Pancreas (tissue), 10 donors: ENCODE results near the gene GPR150. TPM values are rescaled to one million over a fixed set of nuclear protein-coding genes. Genes with fewer than 3 reads are reported as not detected.
A peak's percentile ranks its signal among the peaks of the same experiment; 100 is the strongest.

Experiments used
- ATAC-seq, 4 donors: fragments of 200-7000 bp; cut with Tn5 transposase; one replicate each; pipeline versions ENCODE4 v1.8.0 to v1.9.1; 2020; ENCODE audit warnings: mild to moderate bottlenecking in 4 of 4, moderate library complexity in 4 of 4
- DNase-seq, 6 donors: peaks; one replicate each; pipeline ENCODE4 v3.0.0-alpha.2; 2020
- FAIRE-seq: peaks from 2 replicates; lab custom pipeline; 2012; peaks lifted over from hg19 to GRCh38; lab: Jason Lieb, UNC
- H3K27ac ChIP-seq, 4 donors: fragments of 200-600 bp; sonication (generic); 1 replicate in 3 of 4; 2 replicates in 1 of 4; pipeline versions ENCODE4 v1.5.0 to v1.8.0; 2020
- H3K27me3 ChIP-seq, 4 donors: fragments of 200-600 bp; one replicate each; pipeline ENCODE4 v1.8.0; 2021
- H3K36me3 ChIP-seq, 3 donors: fragments of 200-600 bp; sonication (generic) in 1 of 3; one replicate each; pipeline versions ENCODE4 v1.5.0 to v1.8.0; 2020 to 2021
- H3K4me1 ChIP-seq, 3 donors: fragments of 200-600 bp; one replicate each; pipeline ENCODE4 v1.8.0; 2021
- H3K4me3 ChIP-seq, 4 donors: fragments of 200-600 bp; sonication (generic) in 2 of 4; one replicate each; pipeline versions ENCODE4 v1.5.0 to v1.8.0; 2020 to 2021
- H3K9me3 ChIP-seq, 4 donors: fragments of 200-600 bp; one replicate each; pipeline ENCODE4 v1.8.0; 2021
- CTCF ChIP-seq, 4 donors: fragments of 200-600 bp; sonication (generic) in 3 of 4; IDR thresholded peaks; one replicate each; pipeline versions ENCODE4 v1.5.0 to v1.8.0; 2021; ENCODE audit warnings: antibody characterized with exemption in 4 of 4
- WGBS, 2 donors: extraction: QIAGEN DNeasy Blood & Tissue Kit; methylation state at CpG; one replicate each; pipeline ENCODE4 v1.1.7; 2013; 5-methylcytosine and 5-hydroxymethylcytosine counted together
- intact Hi-C, 3 donors: fragments of 100-400 bp; cut with DNase I; formaldehyde crosslinking; loops; one replicate each; pipeline versions ENCODE4 v1.11.1 to v1.14.2; 2022
- polyA plus RNA-seq, 2 donors: library from polyadenylated mRNA; stranded (reverse); fragments of 200-250 nt; gene quantifications; one replicate each; pipeline ENCODE4 v1.2.3, GENCODE V29; 2013
- total RNA-seq, 6 donors: library from RNA; stranded (reverse); fragmentation: NEBNext Ultra II Directional in 4 of 6; extraction: Animal tissue kit (Norgen Biotek cat#: 25700) in 4 of 6; gene quantifications; one replicate each; pipeline versions ENCODE4 v1.2.1 to v1.2.4, GENCODE V29; 2021 to 2023
- donor health status: healthy with polysubstance abuse.
- donor health status: DM: no; HTN: no; CAD: no; lungs with moderate emphysema.
- donor health status: DM: no; HTN: no; CAD: no.
- donor health status: control.
- donor health status: control.
- donor health status: Bipolar disorder and iron deficiency.
- donor health status: DM: yes; HTN: yes; CAD: no.
- donor health status: DM: no; HTN: no; CAD: no.
- donor health status: DM: no; HTN: no; CAD: no.
- donor health status: DM: yes; HTN: yes; CAD: no.

The GPR150 gene
- total and polyA plus RNA-seq, 8 donors = 0.61 to 5.7 (median 2.0) TPM

GRCh38 chr5:95620870-95621838 lies 1.3 kb downstream of the GPR150 start:
- ATAC-seq (peak; percentile 66 to 80 (median 73)), DNase-seq (peak; percentile 39 to 83 (median 66)), FAIRE-seq (no peak)
- no peaks in the 10 kb centered on the region for H3K9me3 ChIP-seq
- WGBS, 2 donors = 2% methylated on average over 56 to 92 of the region's 92 CpGs
- peaks cover 12 to 17% (median 16%) of the 10 kb centered on the region in 3 donors for H3K4me1 ChIP-seq
- intact Hi-C loops = no loop called here
- TF ChIP-seq CTCF (IDR thresholded peaks at IDR 0.05) = no peak
- H3K4me3 ChIP-seq = peak overlapping the region; percentile 38 to 73 (median 53)
- H3K27ac ChIP-seq = peak overlapping the region; percentile 87 to 96 (median 91)
- H3K36me3 ChIP-seq = no peaks in the 10 kb centered on the region
- H3K27me3 ChIP-seq = no peaks in the 10 kb centered on the region

- DNase-seq (peak in 2 of 6 donors; percentile 37 to 39), ATAC-seq (peak; percentile 37 to 48 (median 42)), FAIRE-seq (no peak)
- Histone ChIP-seq H3K9me3 (no peaks in the 10 kb centered on the region), H3K36me3 (no peaks in the 10 kb centered on the region), H3K27me3 (no peaks in the 10 kb centered on the region), H3K27ac (peak overlapping the region; percentile 87 to 96 (median 91)), H3K4me1 (peaks cover 12 to 17% (median 16%) of the 10 kb centered on the region in 3 donors), H3K4me3 (peak overlapping the region in 3 of 4 donors; percentile 38 to 73 (median 63))
- intact Hi-C loops = no loop called here
- TF ChIP-seq CTCF (IDR thresholded peaks at IDR 0.05) = no peak
- WGBS, 2 donors = 32 to 39% methylated on average over 8 of the region's 8 CpGs
These were observed 2.1 kb downstream of the GPR150 start for GRCh38 chr5:95621839-95622629.

- Histone ChIP-seq H3K9me3 (no peaks in the 10 kb centered on the region), H3K36me3 (no peaks in the 10 kb centered on the region), H3K27ac (peak overlapping the region in 1 of 4 donors; percentile 6), H3K4me1 (peaks cover 12 to 16% (median 14%) of the 10 kb centered on the region in 3 donors), H3K4me3 (no peak overlapping the region), H3K27me3 (no peaks in the 10 kb centered on the region)
- intact Hi-C loops = no loop called here
- no peak for DNase-seq
- FAIRE-seq = no peak
- WGBS, 2 donors = 43 to 53% methylated on average over 5 of the region's 5 CpGs
- no peak for TF ChIP-seq CTCF (IDR thresholded peaks at IDR 0.05)
- no peak for ATAC-seq
These were observed 3.8 kb downstream of the GPR150 start for GRCh38 chr5:95623706-95624105.

GRCh38 chr5:95624368-95624767 lies 4.5 kb downstream of the GPR150 start:
- Histone ChIP-seq H3K27ac (no peak overlapping the region), H3K4me3 (no peak overlapping the region), H3K27me3 (no peaks in the 10 kb centered on the region), H3K4me1 (peaks cover 12 to 16% (median 14%) of the 10 kb centered on the region in 3 donors), H3K36me3 (no peaks in the 10 kb centered on the region), H3K9me3 (no peaks in the 10 kb centered on the region)
- intact Hi-C loops = no loop called here
- ATAC-seq (no peak), DNase-seq (no peak), FAIRE-seq (no peak)
- no peak for TF ChIP-seq CTCF (IDR thresholded peaks at IDR 0.05)
- whole genome bisulfite sequencing, 2 donors = 96 to 98% methylated on average over 2 of the region's 2 CpGs
